ENCODE measurements around the gene PDE11A. TPM values are rescaled to one million over a fixed set of nuclear protein-coding genes. Genes with fewer than 3 reads are reported as not detected.

The PDE11A gene
- total RNA-seq, 1 donor from 2014 or later = not detected

- ATAC-seq = no peak
Observed at GRCh38 chr2:177921726-177922125, 150.9 kb downstream of the PDE11A start.

GRCh38 chr2:177917169-177917568 lies 155.4 kb downstream of the PDE11A start:
- ATAC-seq = no peak

- ATAC-seq = no peak
Observed at GRCh38 chr2:177916342-177916741, 156.2 kb downstream of the PDE11A start.

GRCh38 chr2:177914247-177914646 lies 158.3 kb downstream of the PDE11A start:
- ATAC-seq = no peak

- ATAC-seq = peak; percentile 83
Observed at GRCh38 chr2:177909962-177910361, 162.6 kb downstream of the PDE11A start.

- no peak for ATAC-seq
Observed at GRCh38 chr2:177908824-177909223, 163.8 kb downstream of the PDE11A start.

GRCh38 chr2:177908182-177908581 lies 164.4 kb downstream of the PDE11A start:
- ATAC-seq = no peak

GRCh38 chr2:177906041-177906718 lies 166.4 kb downstream of the PDE11A start:
- ATAC-seq = peak; percentile 80

GRCh38 chr2:177905640-177906039 lies 166.9 kb downstream of the PDE11A start:
- ATAC-seq = no peak

GRCh38 chr2:177902395-177903163 lies 170.0 kb downstream of the PDE11A start:
- no peak for ATAC-seq

GRCh38 chr2:177900082-177900481 lies 172.5 kb downstream of the PDE11A start:
- no peak for ATAC-seq

GRCh38 chr2:177897278-177897677 lies 175.3 kb downstream of the PDE11A start:
- ATAC-seq = no peak

- no peak for ATAC-seq
Observed at GRCh38 chr2:177896587-177896986, 176.0 kb downstream of the PDE11A start.

- no peak for ATAC-seq
Observed at GRCh38 chr2:177894546-177894945, 178.0 kb downstream of the PDE11A start.

- no peak for ATAC-seq
Observed at GRCh38 chr2:177893880-177894279, 178.7 kb downstream of the PDE11A start.

GRCh38 chr2:177891533-177891932 lies 181.0 kb downstream of the PDE11A start:
- no peak for ATAC-seq

GRCh38 chr2:177889818-177890460 lies 182.6 kb downstream of the PDE11A start:
- no peak for ATAC-seq

GRCh38 chr2:177888581-177888980 lies 184.0 kb downstream of the PDE11A start:
- no peak for ATAC-seq

- no peak for ATAC-seq
Observed at GRCh38 chr2:177887722-177888121, 184.9 kb downstream of the PDE11A start.

GRCh38 chr2:177886824-177887223 lies 185.8 kb downstream of the PDE11A start:
- no peak for ATAC-seq

- ATAC-seq = no peak
Observed at GRCh38 chr2:177885828-177886466, 186.6 kb downstream of the PDE11A start.

GRCh38 chr2:177883177-177883576 lies 189.4 kb downstream of the PDE11A start:
- ATAC-seq = no peak

- no peak for ATAC-seq
Observed at GRCh38 chr2:177882501-177882900, 190.1 kb downstream of the PDE11A start.

Data from esophagus mucosa (tissue), 1 donor.